Astrocyte (in vitro differentiated cells and primary cell): ENCODE data around the gene LRCOL1.

Experiments used
- CTCF ChIP-seq: IDR thresholded peaks from 2 replicates; pipeline ENCODE4 v1.5.1; 2011; ENCODE audit warnings: low read depth, mild to moderate bottlenecking, inconsistent platforms, low read length, moderate library complexity; ENCODE audit not compliant: insufficient read depth
- EZH2 ChIP-seq: IDR thresholded peaks from 2 replicates; pipeline ENCODE4 v1.6.1; 2012; ENCODE audit warnings: mild to moderate bottlenecking, low read length, inconsistent platforms; ENCODE audit not compliant: insufficient read depth

DNA sequence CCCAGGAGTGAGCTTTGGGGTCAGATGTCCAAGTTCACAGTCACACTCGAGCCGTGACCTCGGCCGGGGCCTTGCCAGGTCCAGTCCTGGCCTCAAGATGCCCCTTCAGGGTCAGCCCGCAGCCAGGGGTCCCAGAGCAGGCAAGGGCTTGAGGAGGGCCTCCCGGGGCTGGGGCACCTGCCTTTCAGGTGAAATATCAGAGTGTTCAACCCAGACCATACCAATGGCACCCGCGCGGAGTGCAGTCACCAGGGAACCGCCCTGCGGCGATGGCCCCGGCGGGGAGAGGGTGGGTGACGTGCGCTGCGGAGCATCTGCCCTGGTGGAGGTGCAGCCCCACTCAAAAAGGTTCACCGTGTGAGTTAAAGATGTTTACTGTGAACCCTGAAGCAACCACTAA lies 16.9 kb downstream of the LRCOL1 start:
- TF ChIP-seq EZH2 (no peak), CTCF (no peak)
